ENCODE results near the gene FRMD6. TPM values are rescaled to one million over a fixed set of nuclear protein-coding genes. Genes with fewer than 3 reads are reported as not detected.
"Not testable (repeated sequence)": the region's sequence is repeated elsewhere in the genome, so short reads cannot be mapped to it uniquely, and the experiment has no call there.

The FRMD6 gene
- total RNA-seq, 1 experiment from 2014 or later = 51.4 TPM

DNA sequence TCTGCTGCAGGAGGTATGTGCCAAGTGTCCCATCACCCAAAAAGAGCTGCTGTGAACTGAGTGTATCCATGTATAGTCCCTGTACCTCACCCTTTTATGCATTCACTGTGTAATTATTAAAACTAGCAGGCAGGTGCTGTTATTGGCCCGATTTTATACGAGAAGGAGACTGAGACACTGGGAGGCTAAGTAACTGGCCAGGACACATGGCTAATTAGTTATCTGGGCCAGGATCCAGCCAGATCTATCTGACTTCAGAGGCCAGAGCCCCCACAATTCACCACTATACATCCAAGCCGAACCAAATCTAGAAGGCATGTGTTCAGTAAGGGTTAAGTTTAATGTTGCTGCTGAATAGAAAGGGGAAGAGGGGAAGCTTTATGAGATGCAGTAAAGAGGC, 73.4 kb downstream of the FRMD6 start:
- H3K9me3 ChIP-seq = no peaks in the 10 kb centered on the region
- DNase-seq = no peak
- no peak overlapping the region for H3K4me3 ChIP-seq
- peaks cover 67% of the 10 kb centered on the region for H3K36me3 ChIP-seq
- no peaks in the 10 kb centered on the region for H3K27me3 ChIP-seq

- no peak for DNase-seq
- Histone ChIP-seq H3K36me3 (peaks cover 63% of the 10 kb centered on the region), H3K27me3 (no peaks in the 10 kb centered on the region), H3K4me3 (no peak overlapping the region), H3K9me3 (no peaks in the 10 kb centered on the region)
These were observed 74.6 kb downstream of the FRMD6 start for GRCh38 chr14:51726166-51726899.

GRCh38 chr14:51727526-51727925, 75.8 kb downstream of the FRMD6 start:
- peaks cover 60% of the 10 kb centered on the region for H3K36me3 ChIP-seq
- no peak overlapping the region for H3K4me3 ChIP-seq
- no peak for DNase-seq
- no peaks in the 10 kb centered on the region for H3K9me3 ChIP-seq
- no peaks in the 10 kb centered on the region for H3K27me3 ChIP-seq

DNA sequence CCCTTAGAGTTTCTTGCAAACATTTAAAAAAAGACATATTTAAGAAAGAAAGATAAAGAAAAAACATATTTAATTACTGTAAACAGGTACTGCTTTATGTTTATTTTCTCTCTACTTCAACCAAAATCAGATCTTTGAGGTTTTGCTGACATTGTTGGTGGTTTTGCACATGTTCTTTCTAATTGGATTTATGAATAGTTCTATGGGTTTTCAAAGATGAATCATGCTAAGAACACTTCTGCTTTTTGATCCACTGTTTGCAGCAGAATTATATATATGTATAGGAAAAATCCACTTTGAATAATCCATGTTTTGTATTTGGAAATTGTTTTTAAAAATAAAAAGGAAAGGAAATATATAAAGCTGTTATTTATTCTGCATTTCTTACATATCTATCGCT, 78.4 kb downstream of the FRMD6 start:
- no peak overlapping the region for H3K4me3 ChIP-seq
- DNase-seq = no peak
- H3K36me3 ChIP-seq = peaks cover 46% of the 10 kb centered on the region
- H3K27me3 ChIP-seq = no peaks in the 10 kb centered on the region
- H3K9me3 ChIP-seq = no peaks in the 10 kb centered on the region

GRCh38 chr14:51730684-51731083, 79.0 kb downstream of the FRMD6 start:
- no peak for DNase-seq
- Histone ChIP-seq H3K4me3 (no peak overlapping the region), H3K36me3 (peaks cover 40% of the 10 kb centered on the region)

DNA sequence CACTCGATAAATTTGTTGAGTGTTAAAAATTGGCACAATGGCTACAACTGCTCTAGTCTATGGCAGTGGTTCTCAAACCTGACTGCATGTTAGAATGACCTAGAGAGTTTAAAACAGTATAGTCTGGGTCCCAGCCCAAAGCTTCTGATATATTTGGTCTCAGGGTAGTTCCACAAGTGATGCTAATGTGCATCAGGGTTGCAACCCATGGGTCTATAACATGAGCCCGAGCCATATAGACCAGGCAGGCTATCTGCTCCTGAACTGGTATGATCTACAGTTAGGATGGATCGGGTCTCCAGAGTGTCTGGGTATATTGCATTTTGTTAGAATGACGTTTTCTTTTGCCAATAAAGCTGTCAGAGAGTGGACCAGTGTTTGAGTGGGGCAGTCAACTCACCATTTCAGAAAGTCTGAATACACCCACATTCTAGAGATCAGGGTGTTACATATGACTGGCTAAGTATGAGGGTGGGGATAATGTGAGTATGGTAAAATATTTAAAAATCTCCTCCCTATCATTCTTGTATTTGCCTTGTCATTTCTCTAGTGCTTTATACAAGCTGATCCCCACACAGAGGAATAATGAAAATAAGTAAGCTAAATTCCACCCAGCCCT, 80.9 kb downstream of the FRMD6 start:
- Histone ChIP-seq H3K27me3 (no peaks in the 10 kb centered on the region), H3K9me3 (no peaks in the 10 kb centered on the region), H3K36me3 (peaks cover 22% of the 10 kb centered on the region), H3K4me3 (no peak overlapping the region)
- no peak for DNase-seq

More at GRCh38 chr14:51730684-51731083, 79.0 kb downstream of the FRMD6 start:
- Histone ChIP-seq H3K9me3 (no peaks in the 10 kb centered on the region), H3K27me3 (no peaks in the 10 kb centered on the region)

GRCh38 chr14:51733147-51733546, 81.4 kb downstream of the FRMD6 start:
- DNase-seq = no peak
- no peaks in the 10 kb centered on the region for H3K27me3 ChIP-seq
- peaks cover 17% of the 10 kb centered on the region for H3K36me3 ChIP-seq
- H3K4me3 ChIP-seq = no peak overlapping the region
- no peaks in the 10 kb centered on the region for H3K9me3 ChIP-seq

- DNase-seq = no peak
These were observed 84.1 kb downstream of the FRMD6 start for GRCh38 chr14:51735851-51736250.

GRCh38 chr14:51738754-51739153, 87.0 kb downstream of the FRMD6 start:
- Histone ChIP-seq H3K27me3 (no peaks in the 10 kb centered on the region), H3K4me3 (no peak overlapping the region), H3K9me3 (no peaks in the 10 kb centered on the region), H3K36me3 (no peaks in the 10 kb centered on the region)
- no peak for DNase-seq

More at GRCh38 chr14:51735851-51736250, 84.1 kb downstream of the FRMD6 start:
- H3K36me3 ChIP-seq = peaks cover under 1% of the 10 kb centered on the region; the same call in 1 of the 2 replicates
- H3K9me3 ChIP-seq = no peaks in the 10 kb centered on the region
- H3K4me3 ChIP-seq = no peak overlapping the region
- no peaks in the 10 kb centered on the region for H3K27me3 ChIP-seq

DNA sequence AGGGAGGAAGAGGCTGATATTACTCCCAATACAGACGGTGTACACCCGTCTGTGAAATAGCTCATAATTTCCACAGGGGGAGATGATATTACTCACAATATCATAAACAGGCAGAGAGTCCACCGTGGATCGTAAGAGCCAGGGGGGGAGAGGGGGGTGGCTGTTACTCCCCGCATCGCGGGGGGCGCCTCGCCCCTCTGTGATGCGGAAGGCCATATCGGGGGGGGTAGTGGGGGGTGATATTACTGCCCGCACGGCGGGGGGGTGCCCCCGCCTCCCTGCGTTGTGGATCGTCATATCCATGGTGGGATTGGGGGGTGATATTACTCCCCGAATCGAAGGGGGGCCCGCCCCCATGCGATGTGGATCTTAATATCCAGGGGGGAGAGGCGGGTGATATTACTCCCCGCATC, 91.9 kb downstream of the FRMD6 start:
- Histone ChIP-seq H3K27me3 (no peaks in the 10 kb centered on the region), H3K9me3 (no peaks in the 10 kb centered on the region), H3K4me3 (no peak overlapping the region), H3K36me3 (no peaks in the 10 kb centered on the region)
- no peak for DNase-seq

DNA sequence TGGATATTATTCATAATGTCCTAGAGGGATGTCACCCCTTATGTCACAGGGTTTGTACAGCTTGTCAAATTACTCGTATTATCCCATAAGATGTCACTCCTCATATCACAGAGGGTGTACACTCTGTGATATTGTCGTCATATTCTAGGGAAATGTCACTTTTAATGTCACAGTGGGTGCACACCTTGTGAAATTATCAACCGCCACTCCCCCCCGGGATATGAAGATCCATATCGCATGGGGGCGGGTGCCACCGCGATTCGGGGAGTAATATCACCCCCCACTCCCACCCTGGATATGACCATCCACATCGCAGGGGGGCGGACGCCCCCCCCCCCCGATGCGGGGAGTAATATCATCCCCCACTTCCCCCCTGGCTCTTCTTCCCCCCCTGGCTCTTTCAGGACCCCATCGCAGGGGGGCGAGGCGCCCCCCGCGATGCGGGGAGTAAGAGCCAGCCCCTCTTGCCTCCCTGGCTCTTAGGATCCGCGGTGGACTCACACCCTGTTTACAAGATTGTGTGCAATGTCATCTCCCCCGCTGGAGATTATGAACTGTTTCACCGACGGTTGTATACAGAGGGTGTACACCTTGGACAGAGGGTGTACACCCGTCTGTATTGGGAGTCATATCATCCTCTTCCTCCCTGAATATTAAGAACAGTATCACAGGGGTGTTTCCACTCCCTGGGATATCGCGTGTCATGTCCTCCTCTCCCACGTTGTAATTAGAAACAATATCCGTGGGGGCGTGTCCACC, 92.8 kb downstream of the FRMD6 start:
- Histone ChIP-seq H3K27me3 (no peaks in the 10 kb centered on the region), H3K4me3 (no peak overlapping the region), H3K9me3 (no peaks in the 10 kb centered on the region), H3K36me3 (no peaks in the 10 kb centered on the region)
- DNase-seq = no peak

- not testable (repeated sequence) for H3K9me3 ChIP-seq, H3K36me3 ChIP-seq, DNase-seq, H3K4me3 ChIP-seq, H3K27me3 ChIP-seq
These were observed 95.1 kb downstream of the FRMD6 start for GRCh38 chr14:51746823-51747222.

DNA sequence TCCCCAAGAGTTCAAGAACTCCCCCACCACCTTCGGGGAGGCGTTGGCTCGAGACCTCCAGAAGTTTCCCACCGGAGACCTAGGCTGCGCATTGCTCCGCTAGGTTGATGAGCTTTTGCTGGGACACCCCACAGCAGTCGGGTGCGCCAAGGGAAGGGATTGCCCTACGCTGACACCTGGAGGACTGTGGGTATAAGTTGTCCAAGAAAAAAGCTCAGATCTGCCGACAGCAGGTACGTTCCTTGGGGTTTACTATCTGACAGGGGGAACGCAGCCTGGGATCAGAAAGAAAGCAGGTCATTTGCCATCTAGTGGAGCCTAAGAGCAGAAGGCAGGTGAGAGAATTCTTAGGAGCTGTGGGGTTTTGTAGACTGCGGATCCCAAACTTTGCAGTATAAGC, 98.8 kb downstream of the FRMD6 start:
- H3K36me3 ChIP-seq = no peaks in the 10 kb centered on the region

GRCh38 chr14:51751611-51752345, 100.1 kb downstream of the FRMD6 start:
- H3K36me3 ChIP-seq, H3K9me3 ChIP-seq, DNase-seq, H3K27me3 ChIP-seq, H3K4me3 ChIP-seq: not testable (repeated sequence)

More for the DNA sequence above, 98.8 kb downstream of the FRMD6 start:
- DNase-seq = no peak
- no peaks in the 10 kb centered on the region for H3K9me3 ChIP-seq
- no peak overlapping the region for H3K4me3 ChIP-seq
- no peaks in the 10 kb centered on the region for H3K27me3 ChIP-seq

GRCh38 chr14:51757756-51758155, 106.0 kb downstream of the FRMD6 start:
- H3K9me3 ChIP-seq, DNase-seq, H3K27me3 ChIP-seq: not testable (repeated sequence)

GRCh38 chr14:51759950-51760349, 108.2 kb downstream of the FRMD6 start:
- H3K36me3 ChIP-seq = no peaks in the 10 kb centered on the region
- no peak overlapping the region for H3K4me3 ChIP-seq
- no peaks in the 10 kb centered on the region for H3K27me3 ChIP-seq
- no peaks in the 10 kb centered on the region for H3K9me3 ChIP-seq
- no peak for DNase-seq

More at GRCh38 chr14:51757756-51758155, 106.0 kb downstream of the FRMD6 start:
- H3K4me3 ChIP-seq, H3K36me3 ChIP-seq: not testable (repeated sequence)

DNA sequence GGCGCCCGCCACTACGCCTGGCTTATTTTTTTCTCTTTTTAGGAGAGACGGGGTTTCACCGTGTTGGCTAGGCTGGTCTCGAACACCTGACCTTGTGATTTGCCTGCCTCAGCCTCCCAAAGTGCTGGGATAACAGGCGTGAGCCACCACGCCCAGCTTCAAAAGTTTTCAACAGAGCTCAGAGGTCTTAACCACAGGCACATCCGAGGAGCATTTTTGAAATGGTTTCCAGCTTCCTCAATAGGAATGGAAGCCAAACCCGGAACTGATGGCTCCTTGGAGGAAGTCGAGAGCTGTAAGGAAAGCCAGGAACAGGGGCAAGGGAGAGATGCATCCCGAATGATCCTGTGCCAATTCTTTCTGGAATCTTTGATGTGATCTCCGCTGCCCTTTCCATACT, 114.0 kb downstream of the FRMD6 start:
- not testable (repeated sequence) for DNase-seq, H3K36me3 ChIP-seq, H3K4me3 ChIP-seq, H3K9me3 ChIP-seq, H3K27me3 ChIP-seq

All from MG63 (cell line).